C4-2B (cell line): ENCODE measurements around the gene PODNL1.
"Not testable (repeated sequence)": the region's sequence is repeated elsewhere in the genome, so short reads cannot be mapped to it uniquely, and the experiment has no call there.

Experiments
- H3K27ac ChIP-seq: fragments of 450-650 bp; 2 replicates; pipeline ENCODE4 v1.5.1; 2017
- CTCF ChIP-seq: fragments of 450-650 bp; conservative IDR thresholded peaks from 2 replicates; pipeline ENCODE4 v1.5.1; 2017; ENCODE audit warnings: mild to moderate bottlenecking
- ZFX ChIP-seq: fragments of 450-650 bp; IDR thresholded peaks from 2 replicates; pipeline ENCODE4 v1.6.1; 2017

PODNL1 gene

GRCh38 chr19:13972368-13973155 lies 34.3 kb upstream of the PODNL1 start:
- no peak for TF ChIP-seq CTCF
- TF ChIP-seq ZFX, result no peak
- H3K27ac ChIP-seq, result no peak overlapping the region

DNA sequence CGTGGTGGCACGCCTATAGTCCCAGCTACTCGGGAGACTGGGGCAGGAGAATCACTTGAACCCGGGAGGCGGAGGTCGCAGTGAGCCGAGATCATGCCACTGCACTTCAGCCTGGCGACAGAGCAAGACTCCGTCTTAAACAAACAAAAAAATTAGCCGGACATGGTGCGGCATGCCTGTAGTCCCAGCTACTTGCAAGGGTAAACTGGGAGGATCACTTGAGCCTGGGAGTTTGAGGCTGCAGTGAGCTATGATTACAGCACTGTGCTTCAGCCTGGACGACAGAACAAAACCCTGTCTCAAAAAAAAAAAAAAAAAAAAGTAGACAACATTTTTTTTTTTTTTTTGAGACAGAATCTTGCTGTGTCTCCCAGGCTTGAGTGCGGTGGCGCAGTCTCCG lies 33.7 kb upstream of the PODNL1 start:
- not testable (repeated sequence) for H3K27ac ChIP-seq

DNA sequence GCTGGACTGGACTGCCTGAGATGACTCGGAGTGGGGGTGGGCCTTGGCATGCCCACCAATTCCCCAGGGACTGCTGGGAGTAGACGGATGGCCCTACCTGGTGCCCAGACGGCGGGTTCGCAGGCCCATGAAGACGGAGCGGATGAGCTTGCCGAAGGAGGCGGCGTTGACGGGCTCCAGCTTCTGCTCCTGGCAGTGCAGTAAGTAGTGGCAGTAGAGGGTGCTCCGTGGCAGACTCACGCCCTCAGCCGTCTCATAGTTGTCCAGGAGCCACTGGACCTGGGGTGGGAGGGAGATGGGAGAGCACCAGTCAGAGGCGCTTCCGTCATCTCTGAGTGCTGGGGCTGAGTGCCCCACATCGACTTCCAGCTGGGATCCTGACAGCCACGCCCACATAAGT lies 31.7 kb upstream of the PODNL1 start:
- no peak for TF ChIP-seq ZFX
- TF ChIP-seq CTCF, result no peak
- no peak overlapping the region for H3K27ac ChIP-seq

DNA sequence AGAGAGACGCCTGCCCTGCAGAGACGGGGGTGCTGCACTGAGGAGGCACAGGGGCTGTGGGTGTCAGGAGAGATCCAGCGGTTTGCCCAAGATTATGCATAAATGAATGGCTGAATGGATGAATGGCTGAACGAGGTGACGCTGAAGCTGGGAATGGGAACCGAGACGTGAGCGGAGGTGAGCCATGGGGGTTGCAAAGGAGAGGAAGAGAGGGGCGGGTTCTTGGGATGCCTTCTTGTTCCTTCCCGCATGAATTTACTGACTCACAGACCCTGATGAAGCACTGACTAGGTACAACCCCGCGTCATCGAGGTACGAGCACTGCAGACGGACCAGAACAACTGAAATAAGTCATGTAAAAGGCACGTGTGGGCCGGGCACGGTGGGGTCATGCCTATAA lies 30.8 kb upstream of the PODNL1 start:
- H3K27ac ChIP-seq, result no peak overlapping the region
- no peak for TF ChIP-seq CTCF
- TF ChIP-seq ZFX, result no peak

DNA sequence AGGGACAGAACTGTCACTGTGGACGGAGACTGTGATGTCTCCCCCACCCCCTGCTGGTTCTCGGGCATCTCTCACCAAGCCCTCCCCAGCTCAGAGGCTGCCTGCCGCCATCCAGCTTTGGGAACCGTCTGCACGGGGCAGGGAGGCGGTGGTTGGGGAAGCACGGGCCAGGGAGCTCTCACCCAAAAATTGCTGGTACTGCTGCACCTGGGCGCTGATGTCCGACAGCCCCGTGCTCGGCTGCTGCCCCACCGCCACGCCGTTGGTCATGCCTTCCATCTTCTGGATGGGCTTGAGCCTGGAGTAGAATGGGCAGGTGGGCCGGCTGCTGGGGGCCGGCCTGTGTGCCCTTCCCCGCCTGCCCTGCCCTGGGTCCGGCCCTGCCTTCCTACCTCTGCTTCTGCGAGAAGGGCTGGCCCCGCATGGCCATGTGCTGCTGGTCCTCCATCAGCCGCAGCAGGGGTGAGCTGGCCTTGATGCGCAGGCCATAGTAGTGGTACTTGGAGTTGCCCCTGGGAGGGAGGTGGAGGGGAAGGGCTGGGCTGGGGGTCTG lies 30.2 kb upstream of the PODNL1 start:
- no peak for TF ChIP-seq CTCF
- TF ChIP-seq ZFX, result no peak
- H3K27ac ChIP-seq, result no peak overlapping the region

DNA sequence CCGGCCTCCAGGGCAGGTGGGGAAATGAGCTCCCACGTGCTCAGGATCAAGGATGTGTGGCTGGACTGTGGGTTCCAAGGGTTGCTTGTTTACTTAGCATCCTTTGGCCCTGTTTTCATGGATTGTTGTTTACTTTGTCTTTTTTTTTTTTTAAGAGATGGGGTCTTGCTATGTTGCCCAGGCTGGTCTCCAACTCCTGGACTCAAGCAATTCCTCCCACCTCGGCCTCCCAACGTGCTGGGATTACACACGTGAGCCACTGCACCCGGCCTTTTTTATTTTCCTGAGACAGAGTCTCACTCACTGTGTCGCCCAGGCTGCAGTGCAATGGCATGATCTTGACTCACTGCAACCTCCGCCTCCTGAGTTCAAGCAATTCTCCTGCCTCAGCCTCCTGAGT lies 29.0 kb upstream of the PODNL1 start:
- H3K27ac ChIP-seq, result not testable (repeated sequence)

- TF ChIP-seq ZFX, result no peak
- no peak for TF ChIP-seq CTCF
- H3K27ac ChIP-seq, result no peak overlapping the region
Measured at GRCh38 chr19:13966684-13967128, 28.5 kb upstream of the PODNL1 start.

GRCh38 chr19:13965926-13966683 lies 27.9 kb upstream of the PODNL1 start:
- no peak overlapping the region for H3K27ac ChIP-seq
- no peak for TF ChIP-seq ZFX
- TF ChIP-seq CTCF, result no peak
